Stimulated activated naive CD8-positive, alpha-beta T cell treated with anti-CD3 and anti-CD28 coated beads, Interleukin-15, Interleukin-2, amounts not matched to agents 100 U/mL and 50 U/mL, for 24 hours (primary cell): ENCODE measurements around the gene VDAC1.
"Not testable (repeated sequence)": the region's sequence is repeated elsewhere in the genome, so short reads cannot be mapped to it uniquely, and the experiment has no call there.

Experiments
- ATAC-seq: fragments of 150-1000 bp; cut with Tn5 transposase; one replicate; pipeline ENCODE4 v1.10.0; 2021
- DNase-seq: peaks from one replicate; pipeline ENCODE4 v3.0.0; 2021

VDAC1 gene

GRCh38 chr5:133941456-133942196 is 63.1 kb downstream of the VDAC1 start:
- ATAC-seq: no peak
- no peak for DNase-seq

GRCh38 chr5:133939668-133940067 is 65.1 kb downstream of the VDAC1 start:
- DNase-seq: no peak
- no peak for ATAC-seq

- ATAC-seq (no peak), DNase-seq (no peak)
Observed at GRCh38 chr5:133938929-133939328, 65.8 kb downstream of the VDAC1 start.

- DNase-seq (no peak), ATAC-seq (no peak)
Observed at GRCh38 chr5:133938039-133938821, 66.5 kb downstream of the VDAC1 start.

GRCh38 chr5:133937628-133938027 is 67.1 kb downstream of the VDAC1 start:
- not testable (repeated sequence) for DNase-seq, ATAC-seq

GRCh38 chr5:133936651-133937015 is 68.1 kb downstream of the VDAC1 start:
- DNase-seq (no peak), ATAC-seq (no peak)

GRCh38 chr5:133935991-133936650 is 68.7 kb downstream of the VDAC1 start:
- DNase-seq, ATAC-seq: not testable (repeated sequence)

GRCh38 chr5:133935667-133935940 is 69.2 kb downstream of the VDAC1 start:
- ATAC-seq: no peak

GRCh38 chr5:133934822-133935666 is 69.7 kb downstream of the VDAC1 start:
- no peak for DNase-seq
- no peak for ATAC-seq

More at GRCh38 chr5:133935667-133935940, 69.2 kb downstream of the VDAC1 start:
- DNase-seq: no peak

GRCh38 chr5:133934311-133934710 is 70.5 kb downstream of the VDAC1 start:
- DNase-seq (no peak), ATAC-seq (no peak)

GRCh38 chr5:133933670-133934295 is 71.0 kb downstream of the VDAC1 start:
- no peak for ATAC-seq
- DNase-seq: no peak

GRCh38 chr5:133933169-133933509 is 71.6 kb downstream of the VDAC1 start:
- ATAC-seq: no peak
- no peak for DNase-seq

GRCh38 chr5:133932441-133933168 is 72.2 kb downstream of the VDAC1 start:
- DNase-seq (peak; percentile 33), ATAC-seq (no peak)

- DNase-seq (no peak), ATAC-seq (no peak)
Observed at GRCh38 chr5:133931546-133931945, 73.2 kb downstream of the VDAC1 start.

- DNase-seq (no peak), ATAC-seq (no peak)
Observed at GRCh38 chr5:133930813-133931090, 74.0 kb downstream of the VDAC1 start.

GRCh38 chr5:133930061-133930812 is 74.5 kb downstream of the VDAC1 start:
- DNase-seq (peak; percentile 77), ATAC-seq (peak; percentile 83)

- ATAC-seq: no peak
- peak; percentile 35 for DNase-seq
Observed at GRCh38 chr5:133928587-133929393, 76.0 kb downstream of the VDAC1 start.

- no peak for ATAC-seq
- DNase-seq: no peak
Observed at GRCh38 chr5:133927300-133928180, 77.2 kb downstream of the VDAC1 start.
